ENCODE results near the gene FCHO2.

DNA sequence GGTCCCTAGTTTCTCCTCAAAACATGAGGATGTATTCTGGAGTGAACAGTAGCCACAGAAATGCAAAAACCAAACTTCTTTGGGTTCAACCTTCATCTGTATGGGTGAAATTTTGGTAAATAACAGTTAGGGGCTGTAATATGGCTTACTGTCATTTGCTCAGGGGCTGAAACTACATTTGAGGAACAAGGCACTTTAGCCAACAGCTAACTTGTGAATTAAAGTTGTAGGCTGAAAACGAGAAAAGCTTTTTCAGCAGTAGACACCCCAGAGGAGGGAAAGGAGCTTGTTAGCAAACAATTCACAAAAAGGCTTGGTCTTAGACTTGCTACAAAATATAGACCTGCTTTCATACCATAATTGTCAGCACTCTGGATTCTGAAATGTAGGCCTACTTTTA lies 171.1 kb downstream of the FCHO2 start:
- TF ChIP-seq, protein P1, sequence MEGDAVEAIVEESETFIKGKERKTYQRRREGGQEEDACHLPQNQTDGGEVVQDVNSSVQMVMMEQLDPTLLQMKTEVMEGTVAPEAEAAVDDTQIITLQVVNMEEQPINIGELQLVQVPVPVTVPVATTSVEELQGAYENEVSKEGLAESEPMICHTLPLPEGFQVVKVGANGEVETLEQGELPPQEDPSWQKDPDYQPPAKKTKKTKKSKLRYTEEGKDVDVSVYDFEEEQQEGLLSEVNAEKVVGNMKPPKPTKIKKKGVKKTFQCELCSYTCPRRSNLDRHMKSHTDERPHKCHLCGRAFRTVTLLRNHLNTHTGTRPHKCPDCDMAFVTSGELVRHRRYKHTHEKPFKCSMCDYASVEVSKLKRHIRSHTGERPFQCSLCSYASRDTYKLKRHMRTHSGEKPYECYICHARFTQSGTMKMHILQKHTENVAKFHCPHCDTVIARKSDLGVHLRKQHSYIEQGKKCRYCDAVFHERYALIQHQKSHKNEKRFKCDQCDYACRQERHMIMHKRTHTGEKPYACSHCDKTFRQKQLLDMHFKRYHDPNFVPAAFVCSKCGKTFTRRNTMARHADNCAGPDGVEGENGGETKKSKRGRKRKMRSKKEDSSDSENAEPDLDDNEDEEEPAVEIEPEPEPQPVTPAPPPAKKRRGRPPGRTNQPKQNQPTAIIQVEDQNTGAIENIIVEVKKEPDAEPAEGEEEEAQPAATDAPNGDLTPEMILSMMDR (conservative IDR thresholded peaks at IDR 0.05): no peak
- TF ChIP-seq ZFX (IDR thresholded peaks at IDR 0.05): no peak

All from C4-2B (cell line).